ENCODE data around the gene LMO1. TPM values are rescaled to one million over a fixed set of nuclear protein-coding genes. Genes with fewer than 3 reads are reported as not detected.

LMO1 gene
- total RNA-seq, 1 donor: 0.27 TPM

- peak in 2 of 3 donors; percentile 20 to 50 for DNase-seq (ENCODE audit: low read depth in 2 of 3, low spot score in 2 of 3)
These were observed 54.4 kb downstream of the LMO1 start for GRCh38 chr11:8209208-8209807.

GRCh38 chr11:8207080-8208000 lies 56.3 kb downstream of the LMO1 start:
- DNase-seq (ENCODE audit: low read depth in 2 of 3, low spot score in 2 of 3): no peak

GRCh38 chr11:8206251-8207079 lies 57.2 kb downstream of the LMO1 start:
- peak in 2 of 3 donors; percentile 95 to 98 for DNase-seq (ENCODE audit: low read depth in 2 of 3, low spot score in 2 of 3)

GRCh38 chr11:8205566-8205965 lies 58.1 kb downstream of the LMO1 start:
- DNase-seq (ENCODE audit: low read depth in 2 of 3, low spot score in 2 of 3): no peak

GRCh38 chr11:8204596-8204995 lies 59.1 kb downstream of the LMO1 start:
- no peak for DNase-seq (ENCODE audit: low read depth in 2 of 3, low spot score in 2 of 3)

GRCh38 chr11:8204025-8204424 lies 59.7 kb downstream of the LMO1 start:
- DNase-seq (ENCODE audit: low read depth in 2 of 3, low spot score in 2 of 3): no peak

- DNase-seq (ENCODE audit: low read depth in 2 of 3, low spot score in 2 of 3): no peak
These were observed 60.3 kb downstream of the LMO1 start for GRCh38 chr11:8203414-8203715.

GRCh38 chr11:8202516-8203413 lies 60.9 kb downstream of the LMO1 start:
- DNase-seq (ENCODE audit: low read depth in 2 of 3, low spot score in 2 of 3): no peak

- peak in 2 of 3 donors; percentile 72 to 75 for DNase-seq (ENCODE audit: low read depth in 2 of 3, low spot score in 2 of 3)
These were observed 61.9 kb downstream of the LMO1 start for GRCh38 chr11:8201644-8202365.

GRCh38 chr11:8199676-8200075 lies 64.0 kb downstream of the LMO1 start:
- no peak for DNase-seq (ENCODE audit: low read depth in 2 of 3, low spot score in 2 of 3)

- DNase-seq (ENCODE audit: low read depth in 2 of 3, low spot score in 2 of 3): no peak
These were observed 66.9 kb downstream of the LMO1 start for GRCh38 chr11:8196749-8197148.

- DNase-seq (ENCODE audit: low read depth in 2 of 3, low spot score in 2 of 3): no peak
These were observed 68.7 kb downstream of the LMO1 start for GRCh38 chr11:8194956-8195355.

GRCh38 chr11:8192896-8193209 lies 70.8 kb downstream of the LMO1 start:
- DNase-seq (ENCODE audit: low read depth in 2 of 3, low spot score in 2 of 3): no peak

GRCh38 chr11:8192016-8192895 lies 71.4 kb downstream of the LMO1 start:
- peak in 2 of 3 donors; percentile 54 to 71 for DNase-seq (ENCODE audit: low read depth in 2 of 3, low spot score in 2 of 3)

GRCh38 chr11:8190431-8190830 lies 73.2 kb downstream of the LMO1 start:
- DNase-seq (ENCODE audit: low read depth in 2 of 3, low spot score in 2 of 3): no peak

- no peak for DNase-seq (ENCODE audit: low read depth in 2 of 3, low spot score in 2 of 3)
These were observed 77.2 kb downstream of the LMO1 start for GRCh38 chr11:8186429-8186828.

GRCh38 chr11:8183111-8183510 lies 80.6 kb downstream of the LMO1 start:
- no peak for DNase-seq (ENCODE audit: low read depth in 2 of 3, low spot score in 2 of 3)

- no peak for DNase-seq (ENCODE audit: low read depth in 2 of 3, low spot score in 2 of 3)
These were observed 83.2 kb downstream of the LMO1 start for GRCh38 chr11:8180469-8180868.

GRCh38 chr11:8178297-8178696 lies 85.4 kb downstream of the LMO1 start:
- DNase-seq (ENCODE audit: low read depth in 2 of 3, low spot score in 2 of 3): no peak

All from hematopoietic multipotent progenitor cell (in vitro differentiated cells).